ENCODE data around the gene MTRF1L.
A peak's percentile ranks its signal among the peaks of the same experiment; 100 is the strongest.

Gene MTRF1L

DNA sequence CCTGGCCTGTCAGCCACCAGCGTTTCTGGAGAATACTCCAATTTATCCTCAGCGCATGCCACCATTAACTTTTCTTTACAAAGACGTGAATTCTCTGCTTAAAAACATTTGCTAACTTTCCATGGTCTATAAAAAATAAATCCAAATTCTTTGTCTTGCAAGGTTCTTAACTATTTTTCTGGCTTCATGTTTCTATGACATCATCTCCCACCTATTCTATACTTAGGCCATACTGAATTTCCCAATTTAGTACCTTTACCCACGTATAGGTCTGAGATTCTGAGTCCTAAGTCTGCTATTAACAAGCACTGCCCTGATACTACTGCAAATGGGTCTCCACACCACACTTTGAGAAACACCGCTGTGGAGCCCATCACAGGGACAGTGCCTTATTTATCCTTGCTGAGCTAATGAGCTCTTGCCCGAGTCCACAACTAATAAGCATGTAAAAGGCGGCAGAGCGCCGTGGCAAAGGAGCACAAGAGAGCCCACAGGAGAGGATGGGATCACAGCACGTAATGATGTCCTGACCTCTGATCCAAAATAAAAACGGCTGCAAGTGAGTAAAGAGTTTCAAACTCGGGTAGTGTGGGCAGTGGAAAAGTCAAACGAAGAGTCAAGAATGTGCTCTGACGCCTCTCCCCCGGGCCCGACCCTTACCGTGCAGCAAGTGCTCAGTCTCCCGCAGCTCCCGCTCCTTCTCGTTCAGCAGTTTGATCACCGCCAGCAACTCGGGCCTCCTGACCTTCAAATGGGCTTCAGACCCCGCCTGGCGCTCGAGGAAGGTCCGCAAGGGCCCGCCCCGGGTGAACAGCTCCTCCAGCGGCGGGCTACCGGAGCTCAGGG lies 519 bp downstream of the MTRF1L start:
- TF ChIP-seq NFIC (IDR thresholded peaks at IDR 0.05) (no peak), MAX (IDR thresholded peaks at IDR 0.05) (0 out of 2 replicates have a peak, but pooled peaks have one; percentile 1)

- TF ChIP-seq USF1 (IDR thresholded peaks at IDR 0.05): no peak
Observed at GRCh38 chr6:153000243-153000642, 2.3 kb downstream of the MTRF1L start.

DNA sequence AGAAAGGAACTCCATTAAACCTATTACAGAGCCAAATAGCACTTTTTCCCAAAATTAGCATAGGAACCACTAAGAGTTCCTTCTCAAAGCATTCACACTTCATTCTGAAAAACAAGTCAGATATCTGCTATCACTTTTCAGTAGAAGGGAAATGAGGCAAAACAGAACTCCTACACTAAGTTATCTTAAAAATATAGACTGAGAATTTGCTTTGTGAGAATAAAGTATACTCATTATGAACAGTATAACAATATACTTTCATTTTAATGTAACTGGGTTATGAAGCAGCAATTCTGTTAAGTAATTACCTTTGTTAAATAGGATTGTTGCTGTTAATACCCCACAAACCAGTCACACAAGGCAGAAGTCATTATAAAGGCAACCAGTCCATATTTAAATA lies 8.7 kb downstream of the MTRF1L start:
- TF ChIP-seq MAX (IDR thresholded peaks at IDR 0.05) (no peak), TAF1 (IDR thresholded peaks at IDR 0.05; ENCODE audit: low read depth) (no peak), RAD21 (IDR thresholded peaks at IDR 0.05; ENCODE audit: low read depth) (no peak), TCF12 (IDR thresholded peaks at IDR 0.05; ENCODE audit: low read depth) (no peak), USF1 (IDR thresholded peaks at IDR 0.05) (no peak), YY1 (IDR thresholded peaks at IDR 0.05; ENCODE audit: low read depth) (no peak), ZBTB7A (IDR thresholded peaks at IDR 0.05; ENCODE audit: low read depth) (no peak), TEAD4 (IDR thresholded peaks at IDR 0.05) (no peak), FOXM1 (IDR thresholded peaks at IDR 0.05; ENCODE audit: borderline replicate concordance, low read depth) (no peak)

DNA sequence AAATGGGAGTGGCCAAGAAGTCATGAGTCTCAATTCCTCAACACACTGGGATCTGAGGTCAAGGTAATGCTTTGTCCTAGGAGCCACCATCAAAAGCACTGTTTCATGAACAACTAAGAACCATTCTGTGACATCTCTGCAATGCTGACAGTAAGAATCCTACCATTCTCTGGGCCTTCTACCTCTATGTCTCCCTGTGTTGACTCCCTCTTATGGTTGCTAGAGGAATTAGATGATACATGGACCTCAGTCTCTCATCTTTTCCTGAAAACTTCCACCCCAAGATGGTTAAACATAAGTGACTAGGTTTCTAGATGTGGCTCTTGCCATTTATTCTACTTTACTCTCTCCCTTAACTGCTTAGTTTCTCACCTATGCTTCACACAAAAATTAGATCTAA lies 9.1 kb downstream of the MTRF1L start:
- TF ChIP-seq FOXM1 (IDR thresholded peaks at IDR 0.05; ENCODE audit: borderline replicate concordance, low read depth) (no peak), USF1 (IDR thresholded peaks at IDR 0.05) (no peak), YY1 (IDR thresholded peaks at IDR 0.05; ENCODE audit: low read depth) (no peak), CEBPB (IDR thresholded peaks at IDR 0.05) (no peak)

GRCh38 chr6:152986978-152987377 lies 15.5 kb downstream of the MTRF1L start:
- no peak for TF ChIP-seq EGR1 (IDR thresholded peaks at IDR 0.05)
- no peak for TF ChIP-seq USF1 (IDR thresholded peaks at IDR 0.05)
- TF ChIP-seq CEBPB (IDR thresholded peaks at IDR 0.05): no peak
- TF ChIP-seq YY1 (IDR thresholded peaks at IDR 0.05; ENCODE audit: low read depth): no peak
- TF ChIP-seq FOXM1 (IDR thresholded peaks at IDR 0.05; ENCODE audit: borderline replicate concordance, low read depth): no peak
- TF ChIP-seq NFIC (IDR thresholded peaks at IDR 0.05): no peak
- TF ChIP-seq EP300 (IDR thresholded peaks at IDR 0.05; ENCODE audit: borderline replicate concordance): no peak
- TF ChIP-seq TAF1 (IDR thresholded peaks at IDR 0.05; ENCODE audit: low read depth): no peak
- no peak for TF ChIP-seq ZBTB7A (IDR thresholded peaks at IDR 0.05; ENCODE audit: low read depth)

- TF ChIP-seq NFIC (IDR thresholded peaks at IDR 0.05): no peak
- TF ChIP-seq TCF12 (IDR thresholded peaks at IDR 0.05; ENCODE audit: low read depth): no peak
- TF ChIP-seq MAX (IDR thresholded peaks at IDR 0.05): no peak
- no peak for TF ChIP-seq EP300 (IDR thresholded peaks at IDR 0.05; ENCODE audit: borderline replicate concordance)
Observed at GRCh38 chr6:152984513-152984872, 18.0 kb downstream of the MTRF1L start.

DNA sequence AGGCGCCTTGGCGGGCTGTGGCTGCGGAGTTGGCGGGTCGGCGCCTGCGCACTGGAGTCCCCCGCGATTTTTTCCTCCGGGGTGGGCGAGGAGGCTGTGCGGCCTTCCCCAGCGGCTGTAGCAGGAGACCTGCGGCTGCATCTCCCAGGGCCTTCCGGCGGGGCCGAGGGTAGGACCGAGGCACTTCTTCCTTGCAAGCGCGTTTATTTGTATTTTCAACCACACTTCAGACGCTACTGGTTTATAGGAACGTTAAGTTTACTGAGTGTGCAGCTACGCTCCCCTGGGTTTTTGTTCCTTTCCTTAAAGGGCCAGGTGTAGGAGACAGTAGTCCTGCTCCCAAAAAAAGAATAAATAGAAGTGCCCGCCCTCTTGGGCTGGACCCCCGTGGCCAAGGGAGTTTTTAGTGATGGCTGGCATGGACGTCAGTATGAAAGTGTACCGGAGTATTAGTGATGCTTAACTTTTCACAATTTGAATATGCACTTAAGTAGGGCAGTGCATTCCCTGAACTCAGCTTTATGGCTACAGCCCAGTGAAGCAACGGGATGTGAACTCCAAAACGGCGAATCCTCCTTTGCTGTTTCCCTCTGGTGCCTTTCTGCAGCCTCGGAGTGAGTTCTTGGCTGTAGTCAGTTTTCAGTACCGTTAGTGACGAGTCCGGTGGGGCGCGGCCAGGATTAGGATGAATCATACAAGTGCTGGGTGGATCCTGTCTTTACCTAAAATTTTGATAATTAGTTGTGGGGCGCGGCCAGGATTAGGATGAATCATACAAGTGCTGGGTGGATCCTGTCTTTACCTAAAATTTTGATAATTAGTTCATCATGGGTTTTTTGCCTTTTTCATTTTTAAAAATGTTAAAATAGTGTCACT lies 18.6 kb downstream of the MTRF1L start:
- TF ChIP-seq FOXM1 (IDR thresholded peaks at IDR 0.05; ENCODE audit: borderline replicate concordance, low read depth) (0 out of 2 replicates have a peak, but pooled peaks have one; percentile 11), EGR1 (IDR thresholded peaks at IDR 0.05) (no peak), CREB1 (IDR thresholded peaks at IDR 0.05; ENCODE audit: low read depth) (no peak), ZBTB7A (IDR thresholded peaks at IDR 0.05; ENCODE audit: low read depth) (peak; percentile 41; the same call in 1 of the 2 replicates), MAX (IDR thresholded peaks at IDR 0.05) (no peak), REST (IDR thresholded peaks at IDR 0.05; ENCODE audit: low read depth) (no peak), TEAD4 (IDR thresholded peaks at IDR 0.05) (no peak), RAD21 (IDR thresholded peaks at IDR 0.05; ENCODE audit: low read depth) (no peak), USF1 (IDR thresholded peaks at IDR 0.05) (no peak), TCF12 (IDR thresholded peaks at IDR 0.05; ENCODE audit: low read depth) (peak; percentile 47; the same call in 1 of the 2 replicates), EP300 (IDR thresholded peaks at IDR 0.05; ENCODE audit: borderline replicate concordance) (no peak), TAF1 (IDR thresholded peaks at IDR 0.05; ENCODE audit: low read depth) (peak; percentile 79), NFIC (IDR thresholded peaks at IDR 0.05) (no peak), CEBPB (IDR thresholded peaks at IDR 0.05) (no peak), YY1 (IDR thresholded peaks at IDR 0.05; ENCODE audit: low read depth) (no peak)

Data from Ishikawa (cell line).